Peyer's patch (tissue), 4 donors: Measurements from ENCODE around the gene RBM17.
"Not testable (repeated sequence)": the region's sequence is repeated elsewhere in the genome, so short reads cannot be mapped to it uniquely, and the experiment has no call there.

Experiments used
- POLR2A ChIP-seq, 2 donors: fragments of 450-650 bp; IDR thresholded peaks; one replicate each; pipeline ENCODE4 v1.5.1; 2017; ENCODE audit warnings: antibody characterized with exemption in 2 of 2, mild to moderate bottlenecking in 2 of 2, moderate library complexity in 2 of 2
- TF ChIP-seq, protein P1 (sequence below), 6 experiments: fragments of 450-650 bp in 4 of 6; fragments of 200-600 bp in 2 of 6; sonication (generic) in 1 of 6; IDR thresholded peaks; one replicate each; pipeline ENCODE4 v1.5.1; 2017 to 2019; ENCODE audit warnings: antibody characterized with exemption in 6 of 6, mild to moderate bottlenecking in 3 of 6, moderate library complexity in 1 of 6

DNA sequence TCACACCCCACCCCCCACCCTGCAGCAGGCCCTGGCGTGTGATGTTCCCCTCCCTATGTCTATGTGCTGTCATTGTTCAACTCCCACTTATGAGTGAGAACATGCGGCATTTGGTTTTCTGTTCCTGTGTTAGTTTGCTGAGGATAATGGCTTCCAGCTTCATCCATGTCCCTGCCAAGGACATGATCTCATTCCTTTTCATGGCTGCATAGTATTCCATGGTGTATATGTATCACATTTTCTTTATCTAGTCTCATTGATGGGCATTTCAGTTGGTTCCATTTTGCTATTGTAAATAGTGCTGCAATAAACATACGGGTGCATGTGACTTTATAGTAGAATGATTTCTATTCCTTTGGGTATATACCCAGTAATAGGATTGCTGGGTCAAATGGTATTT is 24.1 kb upstream of the RBM17 start:
- TF ChIP-seq, protein P1, sequence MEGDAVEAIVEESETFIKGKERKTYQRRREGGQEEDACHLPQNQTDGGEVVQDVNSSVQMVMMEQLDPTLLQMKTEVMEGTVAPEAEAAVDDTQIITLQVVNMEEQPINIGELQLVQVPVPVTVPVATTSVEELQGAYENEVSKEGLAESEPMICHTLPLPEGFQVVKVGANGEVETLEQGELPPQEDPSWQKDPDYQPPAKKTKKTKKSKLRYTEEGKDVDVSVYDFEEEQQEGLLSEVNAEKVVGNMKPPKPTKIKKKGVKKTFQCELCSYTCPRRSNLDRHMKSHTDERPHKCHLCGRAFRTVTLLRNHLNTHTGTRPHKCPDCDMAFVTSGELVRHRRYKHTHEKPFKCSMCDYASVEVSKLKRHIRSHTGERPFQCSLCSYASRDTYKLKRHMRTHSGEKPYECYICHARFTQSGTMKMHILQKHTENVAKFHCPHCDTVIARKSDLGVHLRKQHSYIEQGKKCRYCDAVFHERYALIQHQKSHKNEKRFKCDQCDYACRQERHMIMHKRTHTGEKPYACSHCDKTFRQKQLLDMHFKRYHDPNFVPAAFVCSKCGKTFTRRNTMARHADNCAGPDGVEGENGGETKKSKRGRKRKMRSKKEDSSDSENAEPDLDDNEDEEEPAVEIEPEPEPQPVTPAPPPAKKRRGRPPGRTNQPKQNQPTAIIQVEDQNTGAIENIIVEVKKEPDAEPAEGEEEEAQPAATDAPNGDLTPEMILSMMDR (IDR thresholded peaks at IDR 0.05) = not testable (repeated sequence)
- not testable (repeated sequence) for TF ChIP-seq POLR2A (IDR thresholded peaks at IDR 0.05)
